ENCODE data around the gene LIMS2. TPM values are rescaled to one million over a fixed set of nuclear protein-coding genes. Genes with fewer than 3 reads are reported as not detected.
A peak's percentile ranks its signal among the peaks of the same experiment; 100 is the strongest.

LIMS2 gene
- total RNA-seq, 1 donor from 2014 or later = 112 TPM

DNA sequence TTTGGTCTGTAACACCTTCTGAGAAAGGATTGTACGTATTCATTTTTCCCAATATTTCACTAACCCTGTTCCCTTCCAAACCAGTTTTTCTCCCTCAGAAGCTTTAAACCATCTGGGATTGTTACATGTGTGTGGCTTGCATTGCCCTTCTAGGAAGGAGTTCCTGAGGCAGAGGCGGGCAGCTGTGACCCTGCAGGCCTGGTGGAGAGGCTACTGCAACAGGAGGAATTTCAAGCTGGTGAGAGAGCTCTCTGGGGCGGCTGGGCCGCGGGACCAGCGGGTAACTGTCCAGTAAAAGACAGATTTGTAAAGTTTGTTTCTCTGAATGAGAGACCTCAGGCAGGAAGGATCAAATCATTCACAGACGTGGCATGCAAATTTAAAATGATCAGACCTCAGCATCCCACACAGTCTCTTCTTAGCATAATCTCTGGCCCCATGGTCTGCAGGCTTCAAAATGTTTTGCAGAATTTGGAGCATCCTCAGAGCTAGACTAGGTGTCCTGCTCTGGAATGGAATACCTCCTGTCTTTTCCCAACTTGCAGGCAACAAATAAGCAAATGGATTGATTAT, 69.6 kb downstream of the LIMS2 start:
- peak; percentile 4 for DNase-seq (ENCODE audit: low spot score)

DNA sequence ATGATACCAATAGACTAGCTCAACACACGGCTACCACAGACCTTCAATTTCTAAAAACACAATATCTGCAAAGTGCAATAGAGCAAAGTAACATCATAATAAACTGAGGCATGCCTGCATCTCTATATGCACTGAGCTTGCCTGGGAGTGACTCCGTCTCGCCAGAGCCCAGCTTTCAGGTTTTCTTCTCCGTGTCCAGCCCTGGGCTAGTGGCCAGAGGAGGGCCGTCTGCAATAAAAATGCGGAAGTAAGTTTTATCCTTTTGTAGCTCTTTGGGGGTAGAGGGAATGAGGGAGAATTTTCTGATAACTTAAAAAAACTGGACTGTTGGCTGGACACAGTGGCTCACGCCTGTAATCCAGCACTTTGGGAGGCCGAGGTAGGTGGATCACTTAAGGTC, 70.3 kb downstream of the LIMS2 start:
- peak; percentile 20 for DNase-seq (ENCODE audit: low spot score)

DNA sequence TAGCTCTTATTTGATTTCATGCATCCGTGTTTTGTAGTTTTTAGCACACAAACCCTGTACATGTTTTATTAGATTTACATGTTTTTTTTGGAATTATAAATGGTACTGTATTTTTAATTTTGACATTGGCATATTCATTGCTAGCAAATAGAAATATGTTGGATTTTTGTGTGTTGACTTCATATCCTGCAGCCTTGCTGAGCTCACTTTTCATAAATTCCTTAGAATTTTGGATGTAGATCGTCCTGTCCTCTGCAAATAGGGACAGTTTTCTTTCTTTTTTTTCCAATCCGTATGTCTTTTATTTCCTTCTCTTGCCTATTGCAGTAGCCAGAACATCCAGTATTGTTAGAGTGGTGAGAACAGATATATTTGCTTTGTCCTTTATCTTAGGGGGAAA, 76.1 kb downstream of the LIMS2 start:
- no peak for DNase-seq (ENCODE audit: low spot score)

DNA sequence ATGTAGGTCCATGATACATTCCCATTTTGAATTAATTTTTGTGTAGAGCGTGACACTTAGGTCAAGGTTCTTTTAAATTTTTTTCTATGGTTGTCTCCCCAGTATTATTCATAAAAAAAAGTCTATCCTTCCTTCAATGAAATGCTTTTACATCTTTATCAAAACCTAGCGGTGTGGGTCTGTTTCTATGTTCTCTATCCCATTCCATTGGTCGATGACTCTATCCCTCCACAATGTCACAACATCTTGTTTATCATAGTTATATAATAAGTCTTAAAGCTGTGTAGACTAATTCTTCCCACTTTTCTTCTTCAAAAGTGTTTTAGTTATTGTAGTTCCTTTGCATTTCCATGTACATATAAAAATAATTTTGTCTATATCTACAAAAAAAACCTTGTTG, 76.6 kb downstream of the LIMS2 start:
- DNase-seq (ENCODE audit: low spot score) = no peak

DNA sequence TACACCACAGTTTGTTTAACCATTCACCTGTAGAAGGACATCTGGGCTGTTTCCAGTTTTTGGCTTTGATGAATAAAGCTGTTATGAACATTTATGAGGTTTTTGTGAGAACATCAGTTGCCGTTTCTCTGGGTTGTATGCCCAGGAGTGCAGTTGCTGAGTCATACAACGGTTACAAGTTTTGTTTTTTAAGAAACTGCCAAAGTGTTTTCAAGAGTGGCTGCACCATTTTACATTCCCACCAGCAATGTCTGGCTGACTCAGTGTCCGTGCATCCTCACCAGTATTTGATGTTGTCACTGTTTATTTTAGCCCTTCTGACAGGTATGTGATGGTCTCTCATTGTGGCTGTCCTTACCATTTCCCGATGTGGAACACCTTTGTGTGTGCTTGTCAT, 77.3 kb downstream of the LIMS2 start:
- no peak for DNase-seq (ENCODE audit: low spot score)

DNA sequence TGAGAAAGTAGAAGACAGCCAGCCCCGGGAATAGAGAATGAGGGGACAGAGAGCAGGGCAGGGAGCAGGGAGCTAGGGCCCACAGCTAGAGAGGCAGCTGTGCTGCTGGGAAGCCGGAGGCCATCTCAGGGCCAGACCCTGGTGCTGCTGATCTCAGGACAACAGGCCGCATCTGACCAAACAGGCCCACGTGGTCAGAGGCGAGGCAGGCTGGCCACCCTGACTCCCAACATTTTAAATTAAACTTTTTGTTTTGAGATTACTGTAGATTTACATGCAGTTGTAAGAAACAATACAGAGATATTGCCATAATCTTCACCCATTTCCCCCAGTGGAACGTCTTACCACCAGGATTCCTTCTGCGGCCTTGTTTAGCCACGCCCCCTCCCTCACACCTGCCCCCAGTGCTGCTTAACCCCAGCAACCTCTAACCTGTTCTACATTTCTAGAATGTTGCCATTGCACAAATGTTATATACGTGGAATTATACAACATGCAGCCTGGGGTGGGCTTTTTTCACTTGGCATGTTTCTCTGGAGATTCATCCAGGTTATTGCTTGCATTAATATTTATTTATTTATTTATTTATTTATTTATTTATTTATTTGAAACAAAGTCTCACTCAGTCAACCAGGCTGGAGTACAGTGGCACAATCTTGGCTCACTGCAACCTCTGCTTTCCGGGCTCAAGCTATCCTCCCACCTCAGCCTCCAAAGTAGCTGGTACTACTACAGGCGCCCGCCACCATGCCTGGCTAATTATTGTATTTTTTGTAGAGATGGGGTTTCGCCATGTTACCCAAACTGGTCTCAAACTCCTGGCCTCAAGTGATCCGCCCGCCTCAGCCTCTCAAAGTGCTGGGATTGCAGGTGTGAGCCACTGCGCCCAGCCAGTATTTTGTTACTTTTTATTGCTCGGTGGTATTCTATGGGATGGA, 78.0 kb downstream of the LIMS2 start:
- peak; percentile 13 for DNase-seq (ENCODE audit: low spot score)

DNA sequence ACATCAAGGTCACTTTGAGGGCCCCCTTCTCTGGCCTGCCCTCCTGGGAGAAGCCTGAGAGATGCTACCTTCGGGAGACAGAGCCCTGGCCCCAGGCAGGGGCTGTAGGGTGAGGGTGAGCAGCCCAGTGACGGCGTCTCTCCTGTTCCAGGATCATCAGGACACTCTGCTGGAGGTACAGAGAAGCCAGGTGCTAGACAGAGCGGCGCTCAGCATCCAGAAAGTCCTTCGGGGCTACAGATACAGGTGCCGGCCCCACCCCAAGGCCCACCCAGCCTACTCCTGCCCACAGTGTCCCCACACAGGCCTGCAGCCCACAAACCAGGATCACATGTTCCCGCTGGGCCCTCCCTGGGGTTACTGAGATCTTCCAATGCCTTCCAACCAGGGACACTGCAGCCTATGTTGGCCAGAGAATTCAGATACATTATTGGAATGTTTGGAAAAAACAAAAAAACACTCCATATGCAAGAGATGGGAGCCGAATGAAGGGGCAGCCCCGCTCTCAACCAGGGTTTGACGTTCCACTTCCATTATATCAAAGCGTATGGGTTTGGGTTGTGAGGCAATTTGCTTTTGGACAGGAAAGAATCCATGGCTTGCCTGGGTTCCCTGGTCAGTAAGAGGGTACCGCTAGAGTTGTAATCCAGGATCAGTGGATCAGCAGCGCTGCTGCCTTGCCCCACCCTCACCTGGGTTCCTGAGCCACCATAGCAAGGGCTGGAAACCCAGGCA, 78.9 kb downstream of the LIMS2 start:
- DNase-seq (ENCODE audit: low spot score) = peak; percentile 28

DNA sequence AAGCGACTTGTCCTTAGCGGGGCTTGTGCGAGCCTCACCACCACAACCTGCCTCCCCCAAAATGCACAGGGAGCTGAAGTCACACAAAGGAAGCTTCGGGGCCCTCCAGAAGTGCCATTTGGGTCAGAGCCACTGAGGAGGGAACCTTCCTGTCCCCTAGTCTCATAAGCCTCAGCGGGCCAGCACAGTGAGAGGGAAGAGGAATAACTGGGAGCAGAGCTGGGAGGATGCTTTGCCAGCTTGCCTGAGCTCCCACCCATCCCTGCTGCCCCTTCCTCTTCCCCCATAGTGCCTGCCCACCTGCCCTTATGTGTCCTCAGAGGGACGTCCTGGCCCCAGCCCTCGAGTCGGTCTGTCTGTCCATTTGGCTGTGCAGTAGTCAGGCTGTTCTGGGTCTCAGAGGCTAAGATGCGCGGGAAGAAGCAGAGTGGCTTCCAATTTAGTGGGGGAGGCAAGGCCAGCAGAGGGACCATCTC, 81.2 kb downstream of the LIMS2 start:
- DNase-seq (ENCODE audit: low spot score) = peak; percentile 20

DNA sequence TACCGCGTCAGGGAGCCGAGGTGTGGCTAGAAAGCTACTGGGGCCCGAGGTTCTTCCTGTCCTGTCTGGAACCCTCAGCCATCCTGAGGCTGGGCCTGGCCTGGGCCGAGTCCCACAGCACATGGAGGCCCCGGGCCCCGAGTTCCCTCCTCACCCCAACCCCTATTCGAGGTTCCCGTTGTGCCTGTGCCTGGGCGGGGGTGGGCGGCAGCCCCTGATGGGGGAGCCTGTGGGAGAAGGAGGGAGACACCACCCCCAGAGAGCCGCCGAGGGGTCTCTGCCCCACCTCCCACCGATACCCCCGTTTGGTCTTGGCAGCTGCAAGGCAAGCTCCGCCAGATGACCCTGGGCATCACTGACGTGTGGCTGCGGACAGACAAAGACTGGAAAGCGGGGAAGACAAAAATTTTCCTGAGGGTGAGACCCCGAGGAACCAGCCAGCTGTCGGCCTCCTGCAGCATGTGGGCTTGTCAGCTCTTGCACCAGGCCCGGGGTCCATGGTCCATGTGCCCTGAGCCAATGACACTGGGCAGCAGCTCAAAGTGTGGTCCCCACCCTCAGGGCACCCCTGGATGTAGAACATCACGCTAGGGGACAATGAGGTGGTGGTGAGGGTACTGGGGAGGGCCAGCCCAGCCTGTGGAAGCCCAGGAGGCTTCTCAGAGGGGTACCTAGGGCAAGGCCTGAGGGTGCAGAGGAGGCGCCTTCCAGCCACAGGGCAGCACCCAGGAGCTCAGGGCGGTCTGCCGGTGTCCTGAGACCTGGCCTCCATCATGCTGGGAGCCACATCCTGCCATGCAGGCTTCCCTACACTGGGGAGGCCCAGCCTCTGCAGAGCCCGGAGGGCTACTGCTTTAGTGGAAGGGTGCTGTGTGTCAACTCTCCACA, 81.9 kb downstream of the LIMS2 start:
- peak; percentile 39 for DNase-seq (ENCODE audit: low spot score)

DNA sequence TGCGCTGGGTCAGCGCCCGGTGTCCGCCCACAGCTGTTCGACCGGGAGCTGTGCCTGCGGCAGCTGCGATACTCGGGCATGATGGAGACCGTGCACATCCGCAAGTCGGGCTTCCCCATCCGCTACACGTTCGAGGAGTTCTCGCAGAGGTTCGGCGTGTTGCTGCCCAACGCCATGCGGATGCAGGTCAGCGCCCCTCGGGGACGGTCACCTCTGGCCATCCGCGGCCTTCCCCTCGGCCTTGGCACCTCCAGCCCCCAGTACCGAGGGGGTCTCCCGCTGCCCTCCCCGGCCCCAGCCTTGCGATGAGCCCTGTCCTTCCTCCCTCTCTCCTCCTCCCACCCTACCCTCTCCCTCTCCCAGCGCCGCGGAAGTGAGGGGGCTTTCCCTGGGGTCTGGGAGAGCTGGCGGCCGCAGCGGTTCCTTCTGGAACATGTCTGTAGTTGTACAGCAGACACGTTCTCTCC, 82.5 kb downstream of the LIMS2 start:
- peak; percentile 26 for DNase-seq (ENCODE audit: low spot score)

DNA sequence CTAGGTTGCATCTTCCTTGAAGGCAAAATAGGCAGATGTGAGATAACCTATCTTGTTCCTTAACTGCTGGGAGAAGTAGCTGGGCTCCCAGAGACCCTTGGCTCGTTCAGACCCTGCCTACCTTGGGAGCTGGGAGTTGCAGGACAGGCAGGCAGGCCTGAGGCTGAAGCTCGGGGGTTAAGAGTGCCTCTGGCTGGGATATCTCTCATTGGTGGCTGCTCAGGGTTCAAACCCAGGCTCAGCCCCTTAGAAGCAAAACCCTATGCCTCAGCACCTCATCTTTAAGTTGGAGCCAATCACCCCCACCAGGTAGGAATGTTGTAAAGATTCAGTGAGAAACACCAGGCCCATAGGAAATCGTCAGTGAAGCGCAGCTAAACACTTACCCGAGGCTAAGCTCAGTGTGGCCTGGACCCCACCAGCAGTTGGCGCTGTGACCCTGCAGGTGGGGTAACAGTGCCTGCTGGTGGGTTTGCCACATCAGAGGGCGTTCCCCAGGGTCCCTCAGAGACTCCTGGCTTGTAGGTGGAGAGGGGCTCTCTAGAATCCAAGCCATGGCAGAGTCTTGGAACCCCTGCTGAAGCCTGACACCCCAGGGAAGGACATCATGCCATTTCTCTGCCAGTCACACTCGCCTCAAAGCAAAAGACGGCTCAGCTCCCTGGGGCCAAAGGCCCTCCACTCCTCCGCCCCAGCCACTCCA, 84.0 kb downstream of the LIMS2 start:
- peak; percentile 42 for DNase-seq (ENCODE audit: low spot score)

DNA sequence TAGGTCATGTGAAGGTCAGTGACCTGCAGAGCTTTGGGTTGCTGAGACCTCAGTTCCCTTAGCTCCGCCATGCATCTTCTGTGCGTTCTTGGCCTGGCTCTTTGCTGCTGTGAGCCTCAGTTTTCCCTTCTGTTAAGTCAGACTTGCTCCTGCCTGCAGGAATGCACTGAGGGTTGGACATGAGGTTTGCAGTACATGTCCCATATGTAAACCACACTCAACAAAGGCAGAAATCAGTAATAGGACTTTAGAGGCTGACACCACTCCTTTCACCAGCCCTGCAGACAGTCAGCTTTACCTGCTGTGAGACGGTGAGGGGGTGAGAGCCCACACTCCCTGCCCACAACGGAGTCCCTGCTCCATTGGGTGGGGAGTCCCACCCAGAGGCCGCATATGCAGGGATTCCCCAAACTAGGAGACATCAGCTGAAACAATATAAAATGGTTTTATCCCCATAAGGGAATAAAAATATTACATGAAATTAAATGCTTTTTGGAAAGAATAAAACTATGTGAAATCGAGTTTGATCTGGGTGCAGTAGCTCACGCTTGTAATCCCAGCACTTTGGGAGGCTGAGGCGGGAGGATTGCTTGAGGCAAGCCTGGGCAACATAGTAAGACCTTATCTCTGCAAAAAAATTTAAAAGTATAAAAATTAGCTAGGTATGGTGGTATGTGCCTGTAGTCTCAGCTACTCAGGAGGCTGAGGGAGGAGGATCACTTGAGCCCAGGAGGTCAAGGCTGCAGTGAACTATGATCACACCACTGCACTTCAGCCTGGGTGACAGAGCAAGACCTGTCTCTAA, 84.7 kb downstream of the LIMS2 start:
- DNase-seq (ENCODE audit: low spot score) = peak; percentile 27

DNA sequence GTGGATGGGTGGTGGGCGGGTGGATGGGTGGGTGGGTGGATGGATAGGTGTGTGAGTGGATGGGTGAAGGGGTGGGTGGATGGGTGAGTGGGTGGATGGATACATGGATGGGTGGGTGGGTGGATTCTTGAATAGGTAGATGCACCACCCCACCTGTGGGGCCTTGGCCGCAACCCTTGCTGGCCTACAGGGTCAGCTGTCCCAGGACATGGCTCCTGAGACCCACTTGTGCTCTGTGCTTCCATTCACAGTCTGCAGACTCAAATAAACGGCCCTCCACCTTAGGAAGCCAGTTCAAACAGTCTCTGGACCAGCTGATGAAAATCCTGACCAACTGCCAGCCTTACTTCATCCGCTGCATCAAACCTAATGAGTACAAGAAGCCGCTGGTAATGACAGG, 85.5 kb downstream of the LIMS2 start:
- DNase-seq (ENCODE audit: low spot score) = peak; percentile 35

DNA sequence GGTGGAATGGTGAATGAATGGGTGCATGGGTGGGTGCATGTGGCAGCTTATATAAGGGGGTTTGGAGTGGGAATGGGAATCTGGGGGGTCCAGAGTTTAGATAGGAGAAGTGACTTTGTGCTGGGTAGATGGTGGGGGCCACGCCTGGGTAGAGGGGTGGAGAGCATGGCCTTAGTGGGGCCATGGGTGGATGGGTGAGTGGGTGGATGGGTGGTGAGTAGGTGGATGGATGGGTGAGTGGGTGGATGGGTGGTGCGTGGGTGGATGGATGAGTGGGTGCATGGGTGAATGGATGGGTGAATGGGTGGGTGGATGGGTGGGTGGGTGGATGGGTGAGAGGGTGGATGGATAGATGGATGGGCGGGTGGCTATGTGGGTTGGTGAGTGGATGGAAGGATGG, 86.0 kb downstream of the LIMS2 start:
- DNase-seq (ENCODE audit: low spot score) = peak; percentile 13

Other genes with a start within 250 kb of the LIMS2 start
- gene IWS1, start 149.0 kb downstream of the LIMS2 start, total RNA-seq = 43.5 TPM
- 0.78 TPM for gene MYO7B, start 139.8 kb downstream of the LIMS2 start, total RNA-seq
- not detected for gene GPR17, start 29.4 kb downstream of the LIMS2 start, total RNA-seq
- 7.3 TPM for gene SFT2D3, start 26.0 kb upstream of the LIMS2 start, total RNA-seq
- 60.1 TPM for gene WDR33, start 135.6 kb upstream of the LIMS2 start, total RNA-seq
- 29.7 TPM for gene POLR2D, start 182.6 kb upstream of the LIMS2 start, total RNA-seq
- 19.2 TPM for gene AMMECR1L, start 210.4 kb upstream of the LIMS2 start, total RNA-seq